ENCODE results near the gene IRGC. TPM values are rescaled to one million over a fixed set of nuclear protein-coding genes. Genes with fewer than 3 reads are reported as not detected.

The IRGC gene
- total RNA-seq, 1 donor from 2014 or later: not detected

GRCh38 chr19:43672061-43672679 is 43.7 kb upstream of the IRGC start:
- DNase-seq (ENCODE audit: low spot score in 2 of 2): no peak
- Histone ChIP-seq H3K9me3 (no peaks in the 10 kb centered on the region), H3K36me3 (no peaks in the 10 kb centered on the region), H3K4me1 (peaks cover 3 to 13% of the 10 kb centered on the region in 2 donors), H3K4me3 (no peak overlapping the region), H3K27me3 (no peaks in the 10 kb centered on the region), H3K27ac (no peak overlapping the region)
- intact Hi-C loops (cut with DNase I): no loop called here
- no peak for TF ChIP-seq CTCF (IDR thresholded peaks at IDR 0.05)

- DNase-seq (ENCODE audit: low spot score in 2 of 2): no peak
- no peaks in the 10 kb centered on the region for H3K9me3 ChIP-seq
These were observed 42.2 kb upstream of the IRGC start for GRCh38 chr19:43673637-43674036.

GRCh38 chr19:43674183-43674582 is 41.7 kb upstream of the IRGC start:
- intact Hi-C loops (cut with DNase I): no loop called here
- no peaks in the 10 kb centered on the region for H3K9me3 ChIP-seq
- H3K36me3 ChIP-seq: no peaks in the 10 kb centered on the region
- H3K27me3 ChIP-seq: no peaks in the 10 kb centered on the region
- H3K4me1 ChIP-seq: peaks cover 3 to 6% of the 10 kb centered on the region in 2 donors
- no peak overlapping the region for H3K27ac ChIP-seq
- peak in 1 of 2 donors; percentile 67 for DNase-seq (ENCODE audit: low spot score in 2 of 2)
- TF ChIP-seq CTCF (IDR thresholded peaks at IDR 0.05): no peak
- no peak overlapping the region for H3K4me3 ChIP-seq

More at GRCh38 chr19:43673637-43674036, 42.2 kb upstream of the IRGC start:
- Histone ChIP-seq H3K27ac (no peak overlapping the region), H3K4me1 (peaks cover 3 to 8% of the 10 kb centered on the region in 2 donors), H3K27me3 (no peaks in the 10 kb centered on the region), H3K4me3 (no peak overlapping the region), H3K36me3 (no peaks in the 10 kb centered on the region)
- intact Hi-C loops (cut with DNase I): no loop called here
- no peak for TF ChIP-seq CTCF (IDR thresholded peaks at IDR 0.05)

- H3K4me1 ChIP-seq: peaks cover 3 to 5% of the 10 kb centered on the region in 2 donors
- H3K9me3 ChIP-seq: no peaks in the 10 kb centered on the region
- DNase-seq (ENCODE audit: low spot score in 2 of 2): no peak
- H3K4me3 ChIP-seq: no peak overlapping the region
- no peaks in the 10 kb centered on the region for H3K27me3 ChIP-seq
- TF ChIP-seq CTCF (IDR thresholded peaks at IDR 0.05): no peak
- no peaks in the 10 kb centered on the region for H3K36me3 ChIP-seq
- no peak overlapping the region for H3K27ac ChIP-seq
- intact Hi-C loops (cut with DNase I): no loop called here
These were observed 41.3 kb upstream of the IRGC start for GRCh38 chr19:43674596-43674995.

- Histone ChIP-seq H3K27me3 (no peaks in the 10 kb centered on the region), H3K36me3 (no peaks in the 10 kb centered on the region), H3K27ac (no peak overlapping the region), H3K4me1 (peaks cover 0 to 2% of the 10 kb centered on the region in 2 donors), H3K4me3 (no peak overlapping the region), H3K9me3 (no peaks in the 10 kb centered on the region)
- DNase-seq (ENCODE audit: low spot score in 2 of 2): no peak
- TF ChIP-seq CTCF (IDR thresholded peaks at IDR 0.05): no peak
- intact Hi-C loops (cut with DNase I): no loop called here
These were observed 40.5 kb upstream of the IRGC start for GRCh38 chr19:43675269-43675879.

Measured in ascending aorta (tissue), 2 donors.